Spleen (tissue), 13 donors: ENCODE results near the gene PRCP. TPM values are rescaled to one million over a fixed set of nuclear protein-coding genes. Genes with fewer than 3 reads are reported as not detected.
"Not testable (repeated sequence)": the region's sequence is repeated elsewhere in the genome, so short reads cannot be mapped to it uniquely, and the experiment has no call there.

Source experiments
- DNase-seq: peaks from one replicate; pipeline ENCODE4 v3.0.0-alpha.2; 2020
- H3K27ac ChIP-seq, 8 donors: fragments of 200-600 bp; sonication (generic) in 7 of 8; 1 replicate in 4 of 8; 2 replicates in 4 of 8; pipeline versions ENCODE4 v1.5.0 to v1.8.0; 2016 to 2021; ENCODE audit warnings: inconsistent platforms in 4 of 8, mild to moderate bottlenecking in 4 of 8, moderate library complexity in 1 of 8
- H3K27me3 ChIP-seq, 7 donors: fragments of 200-600 bp; sonication (generic) in 6 of 7; replicated peaks in 1 of 7; 1 replicate in 4 of 7; 2 replicates in 3 of 7; pipeline versions ENCODE4 v1.5.0 to v1.8.0; 2016 to 2021; ENCODE audit warnings: inconsistent platforms in 3 of 7, mild to moderate bottlenecking in 1 of 7
- H3K36me3 ChIP-seq, 6 donors: fragments of 200-600 bp; sonication (generic) in 5 of 6; 1 replicate in 4 of 6; 2 replicates in 2 of 6; pipeline versions ENCODE4 v1.5.0 to v1.8.0; 2016 to 2021; ENCODE audit warnings: inconsistent platforms in 2 of 6
- H3K4me1 ChIP-seq, 6 donors: fragments of 200-600 bp; sonication (generic) in 5 of 6; 1 replicate in 3 of 6; 2 replicates in 3 of 6; pipeline versions ENCODE4 v1.5.0 to v1.8.0; 2016 to 2021; ENCODE audit warnings: inconsistent platforms in 3 of 6
- H3K4me3 ChIP-seq, 8 donors: fragments of 200-600 bp; sonication (generic) in 7 of 8; 1 replicate in 4 of 8; 2 replicates in 4 of 8; pipeline versions ENCODE4 v1.5.0 to v1.8.0; 2016 to 2021; ENCODE audit warnings: inconsistent platforms in 4 of 8, mild to moderate bottlenecking in 4 of 8, moderate library complexity in 2 of 8
- H3K9me3 ChIP-seq, 8 donors: fragments of 200-600 bp; sonication (generic) in 7 of 8; 1 replicate in 4 of 8; 2 replicates in 4 of 8; pipeline versions ENCODE4 v1.5.0 to v1.8.0; 2016 to 2021; ENCODE audit warnings: inconsistent platforms in 4 of 8
- CTCF ChIP-seq, 11 experiments: fragments of 200-600 bp in 7 of 11; fragments of 450-650 bp in 4 of 11; sonication (generic) in 4 of 11; IDR thresholded peaks in 8 of 11; conservative IDR thresholded peaks in 3 of 11; 1 replicate in 7 of 11; 2 replicates in 4 of 11; pipeline versions ENCODE4 v1.4.0 to v1.8.0; 2016 to 2021; ENCODE audit warnings: antibody characterized with exemption in 11 of 11, inconsistent platforms in 4 of 11, mild to moderate bottlenecking in 1 of 11
- POLR2A ChIP-seq, 3 donors: fragments of 450-650 bp; IDR thresholded peaks; one replicate each; pipeline ENCODE4 v1.5.1; 2017; ENCODE audit warnings: antibody characterized with exemption in 3 of 3, mild to moderate bottlenecking in 1 of 3
- POLR2AphosphoS5 ChIP-seq, 3 donors: sonication (generic); formaldehyde crosslinking; IDR thresholded peaks; one replicate each; pipeline ENCODE4 v1.5.1; 2017; ENCODE audit warnings: antibody characterized with exemption in 3 of 3
- WGBS, 5 donors: extraction: QIAGEN DNeasy Blood & Tissue Kit in 3 of 5; methylation state at CpG; one replicate each; pipeline versions ENCODE4 v1.1.5 to v1.1.7; 2013 to 2018; 5-methylcytosine and 5-hydroxymethylcytosine counted together
- intact Hi-C: fragments of 100-400 bp; cut with DNase I; formaldehyde crosslinking; loops from one replicate; pipeline ENCODE4 v1.15.0; 2023; ENCODE audit warnings: low total_unique reads
- long read RNA-seq, 2 donors: transcript quantifications; one replicate each; lab custom pipeline, GENCODE V29; 2026
- polyA plus RNA-seq, 3 donors: library from polyadenylated mRNA; stranded (reverse); fragments of 200-250 nt; gene quantifications; one replicate each; pipeline ENCODE4 v1.2.1, GENCODE V29; 2013
- total RNA-seq, 7 donors: library from RNA; depleted of rRNA in 3 of 7; stranded (reverse); fragments of >200 nt in 3 of 7; fragmentation: NEBNext Ultra II Directional in 4 of 7; extraction: Animal tissue kit (Norgen Biotek cat#: 25700) in 4 of 7; gene quantifications; one replicate each; pipeline versions ENCODE4 v1.1.0 to v1.2.1, GENCODE V29; 2016 to 2021
- donor health status: healthy with polysubstance abuse.
- donor health status: DM: no; HTN: no; CAD: no; lungs with moderate emphysema.
- donor health status: DM: no; HTN: no; CAD: no.
- donor health status: Bipolar disorder and iron deficiency.
- donor health status: healthy.
- donor health status: DM: no; HTN: no; CAD: no.
- donor health status: DM: yes; HTN: yes; CAD: no.

PRCP gene
- total RNA-seq (10 to 100 TPM; 54.5 to 85.7 (median 66.7) TPM), polyA plus RNA-seq (10 to 100 TPM; 22.2 to 32.9 (median 29.1) TPM)
- long read RNA-seq, donor 1, full-length matches to known transcripts, result 84 of 113 reads
- long read RNA-seq, donor 1, partial matches to known transcripts, result 29 of 113 reads
- long read RNA-seq, donor 1, other reads (novel, unspliced or antisense), result 0 of 113 reads
- long read RNA-seq, donor 2, full-length matches to known transcripts, result 50 of 61 reads
- long read RNA-seq, donor 2, partial matches to known transcripts, result 11 of 61 reads
- long read RNA-seq, donor 2, other reads (novel, unspliced or antisense), result 0 of 61 reads

- no peaks in the 10 kb centered on the region for H3K9me3 ChIP-seq
- H3K4me1 ChIP-seq, result peaks cover 12 to 67% (median 53%) of the 10 kb centered on the region in 6 donors
- H3K4me3 ChIP-seq, result peak within 1 kb of the TSS; percentile 51 to 86 (median 60)
- peak in 1 of 3 donors; percentile 60 for TF ChIP-seq POLR2A (IDR thresholded peaks at IDR 0.05)
- TF ChIP-seq POLR2AphosphoS5 (IDR thresholded peaks at IDR 0.05), result peak; percentile 87 to 93 (median 92)
- TF ChIP-seq CTCF (IDR thresholded peaks at IDR 0.05 in 8 of 11, conservative IDR thresholded peaks at IDR 0.05 in 3 of 11), result peak in 4 of 11 experiments; percentile 17 to 38 (median 26)
- H3K27me3 ChIP-seq, result peaks cover 0 to 25% (median 4%) of the 10 kb centered on the region in 7 donors
- intact Hi-C loops, result loop anchor here (5.0 to 10.0 kb wide), 4 partner anchors 33 to 344 kb away; partner anchors contain the start of genes ANKRD42 and RAB30
- H3K27ac ChIP-seq, result peak within 1 kb of the TSS; percentile 74 to 98 (median 95)
- peak; percentile 99 for DNase-seq
- WGBS, 5 donors, result 0 to 1% (median 0%) methylated on average over 33 to 40 of the region's 40 CpGs
- H3K36me3 ChIP-seq, result no peaks in the 10 kb centered on the region
Measured at GRCh38 chr11:82900277-82901164, at the start of gene PRCP. TSS of gene PRCP (minus strand) at chr11:82900430. CDS start at chr11:82900402, 28 bp downstream.

GRCh38 chr11:82949352-82949751 lies 49.1 kb upstream of the PRCP start:
- intact Hi-C loops, result no loop called here
- Histone ChIP-seq H3K27me3 (no peaks in the 10 kb centered on the region), H3K27ac (no peak overlapping the region), H3K4me3 (no peak overlapping the region), H3K9me3 (peaks cover 0 to 47% (median 21%) of the 10 kb centered on the region in 8 donors), H3K36me3 (no peaks in the 10 kb centered on the region), H3K4me1 (no peaks in the 10 kb centered on the region)
- DNase-seq, result no peak
- no peak for TF ChIP-seq POLR2A (IDR thresholded peaks at IDR 0.05)
- TF ChIP-seq POLR2AphosphoS5 (IDR thresholded peaks at IDR 0.05), result no peak
- TF ChIP-seq CTCF (IDR thresholded peaks at IDR 0.05 in 8 of 11, conservative IDR thresholded peaks at IDR 0.05 in 3 of 11), result no peak

GRCh38 chr11:82945682-82946081 lies 45.5 kb upstream of the PRCP start:
- H3K9me3 ChIP-seq, result peaks cover 0 to 13% (median 2%) of the 10 kb centered on the region in 8 donors
- no peak for DNase-seq
- no peak for TF ChIP-seq POLR2AphosphoS5 (IDR thresholded peaks at IDR 0.05)
- no peak for TF ChIP-seq POLR2A (IDR thresholded peaks at IDR 0.05)
- no peak for TF ChIP-seq CTCF (IDR thresholded peaks at IDR 0.05 in 8 of 11, conservative IDR thresholded peaks at IDR 0.05 in 3 of 11)
- H3K4me1 ChIP-seq, result no peaks in the 10 kb centered on the region
- no peaks in the 10 kb centered on the region for H3K27me3 ChIP-seq
- intact Hi-C loops, result no loop called here
- H3K36me3 ChIP-seq, result no peaks in the 10 kb centered on the region
- H3K27ac ChIP-seq, result no peak overlapping the region
- H3K4me3 ChIP-seq, result no peak overlapping the region

GRCh38 chr11:82945041-82945440 lies 44.8 kb upstream of the PRCP start:
- H3K27ac ChIP-seq, intact Hi-C loops, DNase-seq, H3K4me1 ChIP-seq, H3K36me3 ChIP-seq, H3K4me3 ChIP-seq, H3K9me3 ChIP-seq, H3K27me3 ChIP-seq: not testable (repeated sequence)
- WGBS, 5 donors, result 85 to 100% (median 87%) methylated on average over 1 of the region's 1 CpG
